Body of pancreas (tissue), 4 donors: ENCODE results near the gene DNAI2.

Source experiments
- CTCF ChIP-seq, 7 experiments: fragments of 450-650 bp in 4 of 7; fragments of 200-600 bp in 3 of 7; sonication (generic) in 3 of 7; IDR thresholded peaks; one replicate each; pipeline ENCODE4 v1.5.1; 2016 to 2019; ENCODE audit warnings: antibody characterized with exemption in 7 of 7
- POLR2A ChIP-seq, 3 donors: fragments of 450-650 bp; IDR thresholded peaks; one replicate each; pipeline ENCODE4 v1.6.1; 2016; ENCODE audit warnings: antibody characterized with exemption in 3 of 3, mild to moderate bottlenecking in 2 of 3

DNA sequence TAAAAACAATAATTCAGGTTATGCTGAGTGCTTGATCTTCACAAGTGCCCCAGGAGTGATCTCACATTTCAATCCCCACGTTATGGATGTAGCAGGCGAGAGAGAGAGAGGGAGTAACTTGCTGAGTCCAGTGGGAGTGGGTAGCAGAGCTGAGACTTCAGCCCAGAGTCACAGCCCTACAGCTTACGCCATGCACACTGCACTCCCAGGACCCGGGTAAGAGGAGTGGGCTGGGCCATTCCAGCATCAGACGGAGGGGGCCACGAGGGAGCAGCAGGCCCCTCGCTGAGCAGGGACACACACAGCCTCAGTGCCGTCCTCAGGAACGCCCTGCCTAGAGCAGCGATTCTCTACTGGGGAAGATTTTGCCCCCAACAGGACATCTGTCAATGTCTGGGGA lies 42.2 kb downstream of the DNAI2 start:
- TF ChIP-seq CTCF (IDR thresholded peaks at IDR 0.05) (no peak), POLR2A (IDR thresholded peaks at IDR 0.05) (no peak)
